ENCODE measurements around the gene CLIC4.

DNA sequence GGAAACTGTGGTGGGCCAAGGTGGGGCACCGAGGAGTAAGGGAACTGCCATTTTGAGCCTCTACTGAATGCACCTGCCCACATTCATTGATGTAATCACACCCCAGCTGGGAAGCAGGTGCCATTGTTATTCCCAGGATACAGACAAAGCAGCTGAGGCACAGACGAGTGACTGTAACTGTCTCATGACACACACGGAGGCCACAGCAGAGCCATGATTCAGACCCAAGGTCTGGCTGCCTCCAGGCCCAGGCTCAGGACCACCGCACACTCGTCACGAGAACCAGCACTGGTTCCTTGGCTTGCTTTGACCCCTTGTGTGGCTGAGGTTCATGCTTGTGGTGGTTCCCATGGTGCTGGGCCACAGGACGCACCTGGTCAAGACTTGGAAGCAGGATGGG is 45.6 kb upstream of the CLIC4 start:
- TF ChIP-seq, protein P1, sequence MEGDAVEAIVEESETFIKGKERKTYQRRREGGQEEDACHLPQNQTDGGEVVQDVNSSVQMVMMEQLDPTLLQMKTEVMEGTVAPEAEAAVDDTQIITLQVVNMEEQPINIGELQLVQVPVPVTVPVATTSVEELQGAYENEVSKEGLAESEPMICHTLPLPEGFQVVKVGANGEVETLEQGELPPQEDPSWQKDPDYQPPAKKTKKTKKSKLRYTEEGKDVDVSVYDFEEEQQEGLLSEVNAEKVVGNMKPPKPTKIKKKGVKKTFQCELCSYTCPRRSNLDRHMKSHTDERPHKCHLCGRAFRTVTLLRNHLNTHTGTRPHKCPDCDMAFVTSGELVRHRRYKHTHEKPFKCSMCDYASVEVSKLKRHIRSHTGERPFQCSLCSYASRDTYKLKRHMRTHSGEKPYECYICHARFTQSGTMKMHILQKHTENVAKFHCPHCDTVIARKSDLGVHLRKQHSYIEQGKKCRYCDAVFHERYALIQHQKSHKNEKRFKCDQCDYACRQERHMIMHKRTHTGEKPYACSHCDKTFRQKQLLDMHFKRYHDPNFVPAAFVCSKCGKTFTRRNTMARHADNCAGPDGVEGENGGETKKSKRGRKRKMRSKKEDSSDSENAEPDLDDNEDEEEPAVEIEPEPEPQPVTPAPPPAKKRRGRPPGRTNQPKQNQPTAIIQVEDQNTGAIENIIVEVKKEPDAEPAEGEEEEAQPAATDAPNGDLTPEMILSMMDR (IDR thresholded peaks at IDR 0.05) = no peak
- no peak for TF ChIP-seq POLR2A (IDR thresholded peaks at IDR 0.05)
